ENCODE results near the gene ASCC2. TPM values are rescaled to one million over a fixed set of nuclear protein-coding genes. Genes with fewer than 3 reads are reported as not detected.
A peak's percentile ranks its signal among the peaks of the same experiment; 100 is the strongest.

Gene ASCC2
- total RNA-seq, 2 experiments from 2014 or later: 84.4 to 90.2 TPM

DNA sequence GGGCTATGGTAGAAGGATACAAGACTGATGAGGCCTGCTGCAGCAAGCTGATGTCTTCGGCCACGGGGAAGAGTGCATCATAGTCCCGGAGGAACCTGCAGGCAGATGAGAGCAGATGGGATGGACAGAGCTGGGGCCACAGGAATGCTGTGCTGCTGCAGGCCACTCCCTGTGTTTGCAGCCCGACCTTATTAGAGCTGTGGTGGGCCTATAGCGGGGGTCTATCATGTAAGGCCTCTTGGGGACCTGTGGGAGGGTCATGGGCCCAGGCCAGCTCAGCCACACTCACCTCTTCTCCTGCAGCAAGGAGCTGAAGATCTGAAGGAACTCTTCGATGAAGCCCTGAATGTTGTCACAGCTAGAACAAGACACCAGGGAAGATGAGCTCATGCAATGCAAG, 31.9 kb downstream of the ASCC2 start:
- no peak overlapping the region for H3K4me3 Mint-ChIP-seq
- ATAC-seq (no peak), DNase-seq (no peak)
- CTCF ChIA-PET: no interaction called here
- H3K9me3 Mint-ChIP-seq (ENCODE audit: low read depth): no peaks in the 10 kb centered on the region
- H3K36me3 Mint-ChIP-seq: peaks cover 28% of the 10 kb centered on the region
- no peaks in the 10 kb centered on the region for H3K27me3 Mint-ChIP-seq
- peaks cover 1% of the 10 kb centered on the region for H3K4me1 Mint-ChIP-seq
- no peak overlapping the region for H3K27ac Mint-ChIP-seq

DNA sequence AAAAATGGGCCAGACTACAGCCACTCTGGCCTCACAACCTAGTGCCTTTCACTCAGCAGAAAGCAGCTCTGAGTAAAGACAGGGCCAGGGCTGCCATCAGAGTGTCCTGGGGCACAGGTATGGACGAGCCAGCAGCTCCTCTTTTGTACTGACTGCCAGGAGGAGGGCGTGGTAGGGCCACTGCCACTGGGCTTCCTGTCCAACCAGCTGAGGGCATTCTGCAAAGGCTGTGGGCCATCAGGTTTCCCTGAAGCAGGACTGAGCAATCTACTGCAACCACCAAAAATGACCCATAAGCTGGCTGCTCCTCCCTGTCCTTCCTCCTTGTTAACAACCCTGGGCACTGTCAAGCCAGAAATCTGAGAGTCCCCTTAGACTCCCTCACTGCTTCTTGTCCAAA, 33.1 kb downstream of the ASCC2 start:
- CTCF ChIA-PET: no interaction called here
- Mint-ChIP-seq H3K4me1 (peaks cover 1% of the 10 kb centered on the region), H3K9me3 (ENCODE audit: low read depth) (no peaks in the 10 kb centered on the region), H3K27ac (no peak overlapping the region), H3K36me3 (peaks cover 32% of the 10 kb centered on the region), H3K27me3 (no peaks in the 10 kb centered on the region), H3K4me3 (no peak overlapping the region)
- ATAC-seq (no peak), DNase-seq (no peak)

DNA sequence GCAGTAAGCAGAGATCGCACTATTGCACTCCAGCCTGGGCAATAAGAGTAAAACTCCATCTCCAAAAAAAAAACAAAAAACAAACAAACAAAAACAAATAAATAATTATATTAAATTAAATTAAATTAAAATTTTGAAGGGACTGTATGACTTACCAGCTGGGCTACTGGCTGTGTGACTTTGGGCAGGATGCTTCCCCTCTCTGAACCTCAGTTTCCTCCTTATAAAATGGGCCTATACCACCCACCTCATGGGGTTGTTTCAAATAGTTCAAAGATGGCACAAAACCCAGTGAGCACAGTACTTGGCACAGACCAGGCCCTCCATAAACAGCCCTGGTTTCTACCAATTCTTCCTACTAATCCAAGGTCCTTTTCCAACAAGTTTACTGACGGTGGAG, 34.9 kb downstream of the ASCC2 start:
- Mint-ChIP-seq H3K27ac (no peak overlapping the region), H3K36me3 (peaks cover 35% of the 10 kb centered on the region), H3K9me3 (ENCODE audit: low read depth) (no peaks in the 10 kb centered on the region), H3K4me3 (no peak overlapping the region), H3K4me1 (peaks cover 15% of the 10 kb centered on the region), H3K27me3 (no peaks in the 10 kb centered on the region)
- DNase-seq (no peak), ATAC-seq (no peak)
- CTCF ChIA-PET: no interaction called here

DNA sequence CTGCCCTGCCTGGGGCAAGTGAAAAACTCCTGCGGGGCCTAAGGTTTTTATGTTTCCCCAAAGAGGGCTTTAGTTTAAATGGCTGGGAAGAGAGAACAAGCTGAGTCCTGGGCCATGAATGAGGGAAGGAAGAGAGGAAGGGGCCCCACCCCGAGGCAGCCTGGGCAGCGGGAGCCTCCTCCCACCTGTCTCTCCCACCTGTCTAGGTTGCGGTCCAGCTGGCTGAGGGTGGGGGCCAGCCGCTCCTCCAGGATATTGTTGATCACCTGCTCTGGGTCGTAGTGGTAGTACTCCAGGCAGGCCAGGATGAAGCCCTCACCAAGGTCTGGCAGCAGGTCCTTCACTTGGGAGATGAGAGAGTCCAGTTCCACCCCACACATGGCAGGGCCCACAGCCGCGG, 36.3 kb downstream of the ASCC2 start:
- Mint-ChIP-seq H3K9me3 (ENCODE audit: low read depth) (no peaks in the 10 kb centered on the region), H3K4me1 (peaks cover 24% of the 10 kb centered on the region), H3K4me3 (no peak overlapping the region), H3K27ac (no peak overlapping the region), H3K36me3 (peaks cover 34% of the 10 kb centered on the region), H3K27me3 (no peaks in the 10 kb centered on the region)
- no peak for ATAC-seq
- CTCF ChIA-PET: no interaction called here
- DNase-seq: no peak

DNA sequence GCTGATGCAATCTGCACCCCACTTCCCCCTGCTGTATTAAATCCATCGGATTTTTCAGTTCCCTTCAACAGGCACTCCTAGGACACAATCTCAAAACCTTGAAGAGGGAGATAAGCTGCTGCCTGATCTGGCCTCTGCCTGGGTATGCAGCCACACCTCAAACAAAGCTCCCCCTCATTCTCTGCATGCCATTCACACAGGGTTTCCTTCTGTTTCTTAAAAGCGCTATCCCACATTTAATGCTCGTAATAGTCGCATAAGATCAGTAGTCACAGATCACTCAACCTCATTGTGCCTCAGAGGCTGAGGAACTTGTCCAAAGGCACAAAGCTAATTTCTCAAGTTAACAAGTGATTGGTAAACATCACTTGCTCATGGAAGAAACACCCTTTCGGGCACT, 36.9 kb downstream of the ASCC2 start:
- DNase-seq (no peak), ATAC-seq (no peak)
- no peaks in the 10 kb centered on the region for H3K9me3 Mint-ChIP-seq (ENCODE audit: low read depth)
- H3K27ac Mint-ChIP-seq: no peak overlapping the region
- H3K4me3 Mint-ChIP-seq: no peak overlapping the region
- peaks cover 31% of the 10 kb centered on the region for H3K36me3 Mint-ChIP-seq
- CTCF ChIA-PET: no interaction called here
- H3K27me3 Mint-ChIP-seq: no peaks in the 10 kb centered on the region
- peaks cover 24% of the 10 kb centered on the region for H3K4me1 Mint-ChIP-seq

DNA sequence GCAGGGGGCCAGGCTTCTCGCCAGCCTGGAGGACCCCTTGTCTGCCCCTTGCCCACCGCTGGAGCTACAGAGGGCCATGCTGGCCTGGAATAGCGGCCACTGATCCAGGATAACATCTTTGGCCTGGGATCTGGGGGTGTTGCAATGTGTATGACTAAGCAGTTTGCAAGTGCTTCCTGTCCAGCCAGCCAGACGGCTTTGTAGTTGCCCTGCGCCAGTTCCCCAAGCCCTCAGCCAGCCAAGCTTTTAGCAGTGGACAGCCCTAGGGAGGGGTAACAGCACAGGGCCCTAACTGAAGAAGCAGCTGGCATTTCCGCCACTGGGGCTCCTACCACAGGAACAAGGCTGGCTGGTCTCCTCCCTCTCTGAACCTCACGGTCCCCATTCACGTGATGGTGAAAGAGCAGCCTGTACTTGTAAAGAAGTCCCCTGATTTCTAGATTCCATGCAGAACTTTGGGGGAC, 38.8 kb downstream of the ASCC2 start:
- H3K4me3 Mint-ChIP-seq: no peak overlapping the region
- no peaks in the 10 kb centered on the region for H3K27me3 Mint-ChIP-seq
- peaks cover 24% of the 10 kb centered on the region for H3K36me3 Mint-ChIP-seq
- peaks cover 24% of the 10 kb centered on the region for H3K4me1 Mint-ChIP-seq
- no peak overlapping the region for H3K27ac Mint-ChIP-seq
- CTCF ChIA-PET: no interaction called here
- DNase-seq: no peak
- no peak for ATAC-seq
- no peaks in the 10 kb centered on the region for H3K9me3 Mint-ChIP-seq (ENCODE audit: low read depth)

DNA sequence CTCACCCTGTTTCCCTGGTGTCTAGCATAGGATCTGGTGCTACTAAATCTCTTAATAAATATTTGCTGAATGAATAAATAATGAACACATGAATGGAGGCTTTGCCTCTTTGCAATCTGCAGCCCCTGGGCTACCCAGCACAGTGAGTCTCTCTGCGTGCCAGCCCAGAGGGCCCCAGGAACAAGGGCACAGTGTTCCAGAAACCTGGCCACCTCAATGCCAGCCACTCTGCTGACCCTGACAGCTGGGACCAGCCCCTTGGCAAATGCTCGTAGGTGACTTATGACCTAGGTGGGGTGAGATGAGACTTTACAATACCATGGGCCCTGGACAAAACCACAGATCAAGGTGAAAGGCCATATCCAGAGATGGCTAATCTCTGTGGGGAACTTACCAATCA, 39.3 kb downstream of the ASCC2 start:
- no peak for ATAC-seq
- no peak for DNase-seq
- Mint-ChIP-seq H3K27me3 (no peaks in the 10 kb centered on the region), H3K36me3 (peaks cover 24% of the 10 kb centered on the region), H3K4me3 (no peak overlapping the region), H3K9me3 (ENCODE audit: low read depth) (no peaks in the 10 kb centered on the region), H3K27ac (peak overlapping the region; percentile 2), H3K4me1 (peaks cover 24% of the 10 kb centered on the region)
- CTCF ChIA-PET: interaction anchor here (1.0 kb wide), 1 partner anchor 206 kb away, joined by 3 read pairs; no protein-coding TSS in a partner anchor

DNA sequence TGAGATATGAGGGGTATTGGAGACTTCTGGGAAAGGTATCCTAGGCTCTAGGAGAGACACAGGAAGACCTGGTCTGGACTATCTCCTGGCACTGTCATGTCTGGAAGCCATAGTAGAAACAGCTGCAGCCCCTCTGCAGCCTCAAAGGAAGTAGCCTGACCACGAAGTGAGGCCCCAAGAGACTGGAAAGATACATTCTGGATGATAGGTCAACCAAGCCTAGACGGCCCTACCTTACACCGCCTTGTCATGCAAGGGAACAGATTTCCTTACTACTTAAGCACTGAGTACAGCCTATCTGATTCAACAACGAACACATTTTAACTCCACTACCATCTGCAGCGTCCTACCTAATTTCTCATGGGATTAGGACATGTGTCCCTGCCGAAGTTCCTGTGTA, 39.8 kb downstream of the ASCC2 start:
- no peak for DNase-seq
- peak overlapping the region; percentile 31 for H3K27ac Mint-ChIP-seq
- peaks cover 21% of the 10 kb centered on the region for H3K36me3 Mint-ChIP-seq
- no peaks in the 10 kb centered on the region for H3K9me3 Mint-ChIP-seq (ENCODE audit: low read depth)
- H3K27me3 Mint-ChIP-seq: no peaks in the 10 kb centered on the region
- peaks cover 24% of the 10 kb centered on the region for H3K4me1 Mint-ChIP-seq
- ATAC-seq: no peak
- no peak overlapping the region for H3K4me3 Mint-ChIP-seq
- CTCF ChIA-PET: interaction anchor here (1.0 kb wide), 1 partner anchor 207 kb away, joined by 3 read pairs; no protein-coding TSS in a partner anchor

DNA sequence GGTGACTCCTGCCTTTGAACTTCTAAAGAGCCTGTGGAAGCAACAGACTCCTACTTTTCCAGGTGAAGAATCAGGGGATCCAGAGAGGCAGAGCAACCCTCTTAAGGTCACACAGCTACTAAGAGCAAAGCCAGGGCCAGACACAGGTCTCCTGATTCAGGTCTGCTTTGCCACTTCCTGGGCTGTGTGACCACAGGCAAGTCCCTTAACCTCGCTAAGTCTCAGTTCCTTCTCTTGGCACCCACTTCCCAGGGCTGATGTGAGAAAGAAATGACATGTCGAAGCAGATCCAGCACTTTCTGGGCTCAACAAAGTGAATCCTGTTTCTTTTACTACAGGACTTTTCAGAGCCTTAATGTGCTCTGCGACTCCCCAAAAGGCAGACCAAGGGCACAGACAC, 40.7 kb downstream of the ASCC2 start:
- peak; percentile 57 for ATAC-seq
- H3K27me3 Mint-ChIP-seq: no peaks in the 10 kb centered on the region
- peaks cover 23% of the 10 kb centered on the region for H3K36me3 Mint-ChIP-seq
- CTCF ChIA-PET: no interaction called here
- peak overlapping the region; percentile 33 for H3K27ac Mint-ChIP-seq
- peaks cover 24% of the 10 kb centered on the region for H3K4me1 Mint-ChIP-seq
- H3K9me3 Mint-ChIP-seq (ENCODE audit: low read depth): no peaks in the 10 kb centered on the region
- H3K4me3 Mint-ChIP-seq: no peak overlapping the region
- DNase-seq: peak; percentile 44

DNA sequence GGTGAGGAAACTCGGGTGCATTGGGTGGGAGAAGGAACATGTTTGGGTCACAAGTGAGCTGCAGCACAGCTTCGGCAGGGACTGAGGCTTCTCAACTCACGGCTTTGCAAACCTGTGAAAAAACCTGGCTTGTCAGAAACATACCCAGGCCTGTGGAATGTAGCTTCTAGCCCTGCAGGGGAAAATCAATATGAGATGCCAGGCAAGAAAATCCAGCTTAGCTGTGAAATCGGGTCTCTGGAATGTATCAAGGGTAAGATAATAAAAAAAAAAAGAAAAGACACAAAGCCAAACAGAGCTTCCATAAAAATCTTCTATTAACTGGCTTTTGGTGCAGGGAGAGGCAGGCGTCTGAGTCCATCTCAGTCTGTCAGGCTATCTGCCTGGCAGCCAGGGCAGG, 42.4 kb downstream of the ASCC2 start:
- Mint-ChIP-seq H3K9me3 (ENCODE audit: low read depth) (no peaks in the 10 kb centered on the region), H3K27me3 (no peaks in the 10 kb centered on the region), H3K4me3 (no peak overlapping the region), H3K4me1 (peaks cover 24% of the 10 kb centered on the region), H3K36me3 (peaks cover 21% of the 10 kb centered on the region), H3K27ac (no peak overlapping the region)
- CTCF ChIA-PET: interaction anchor here (0.9 kb wide), 1 partner anchor 207 kb away, joined by 3 read pairs; no protein-coding TSS in a partner anchor
- no peak for ATAC-seq
- DNase-seq: no peak

DNA sequence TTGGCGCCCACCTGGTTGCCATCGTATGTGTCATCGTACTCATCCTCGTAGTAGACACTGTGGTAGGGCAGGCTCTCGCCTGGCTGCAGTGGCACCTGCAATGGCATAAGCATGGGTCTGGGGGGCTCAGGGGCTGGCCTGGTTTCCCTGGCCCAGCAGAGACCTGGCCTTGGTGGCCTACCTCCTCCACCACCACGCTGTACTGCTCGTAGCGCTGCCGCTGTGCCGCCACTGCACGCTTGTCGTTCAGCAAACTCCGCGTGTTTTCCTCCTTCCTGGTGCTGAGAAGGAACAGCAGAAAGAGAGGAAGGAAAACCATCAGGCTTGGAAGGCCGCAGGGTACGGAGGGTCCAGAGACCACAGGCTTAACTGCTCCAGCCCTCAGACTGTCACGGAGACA, 44.7 kb downstream of the ASCC2 start:
- no peak overlapping the region for H3K4me3 Mint-ChIP-seq
- peaks cover 12% of the 10 kb centered on the region for H3K4me1 Mint-ChIP-seq
- peaks cover 19% of the 10 kb centered on the region for H3K36me3 Mint-ChIP-seq

DNA sequence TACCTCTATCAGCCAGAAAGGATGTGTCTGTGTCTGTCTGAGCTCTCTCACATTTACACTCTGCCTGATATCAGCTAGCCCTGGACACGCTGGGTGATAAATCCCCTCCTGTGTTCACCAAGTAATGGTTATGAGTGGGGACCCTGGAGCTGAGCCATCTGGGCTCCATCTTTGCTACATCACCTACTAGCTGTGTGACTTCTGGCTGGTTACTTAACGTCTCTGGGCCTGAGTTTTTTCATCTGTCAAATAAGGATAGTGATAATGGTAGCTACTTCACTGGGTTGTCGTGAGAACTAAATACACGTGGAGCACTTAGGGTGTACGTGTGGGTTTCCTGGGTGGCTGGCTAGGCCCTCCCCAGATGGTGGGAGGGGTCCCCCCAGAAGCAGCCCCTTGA, 48.0 kb downstream of the ASCC2 start:
- H3K36me3 Mint-ChIP-seq: peaks cover 11% of the 10 kb centered on the region

More for the DNA sequence above, 44.7 kb downstream of the ASCC2 start:
- DNase-seq (no peak), ATAC-seq (no peak)
- Mint-ChIP-seq H3K27me3 (no peaks in the 10 kb centered on the region), H3K27ac (no peak overlapping the region), H3K9me3 (ENCODE audit: low read depth) (no peaks in the 10 kb centered on the region)
- CTCF ChIA-PET: no interaction called here

DNA sequence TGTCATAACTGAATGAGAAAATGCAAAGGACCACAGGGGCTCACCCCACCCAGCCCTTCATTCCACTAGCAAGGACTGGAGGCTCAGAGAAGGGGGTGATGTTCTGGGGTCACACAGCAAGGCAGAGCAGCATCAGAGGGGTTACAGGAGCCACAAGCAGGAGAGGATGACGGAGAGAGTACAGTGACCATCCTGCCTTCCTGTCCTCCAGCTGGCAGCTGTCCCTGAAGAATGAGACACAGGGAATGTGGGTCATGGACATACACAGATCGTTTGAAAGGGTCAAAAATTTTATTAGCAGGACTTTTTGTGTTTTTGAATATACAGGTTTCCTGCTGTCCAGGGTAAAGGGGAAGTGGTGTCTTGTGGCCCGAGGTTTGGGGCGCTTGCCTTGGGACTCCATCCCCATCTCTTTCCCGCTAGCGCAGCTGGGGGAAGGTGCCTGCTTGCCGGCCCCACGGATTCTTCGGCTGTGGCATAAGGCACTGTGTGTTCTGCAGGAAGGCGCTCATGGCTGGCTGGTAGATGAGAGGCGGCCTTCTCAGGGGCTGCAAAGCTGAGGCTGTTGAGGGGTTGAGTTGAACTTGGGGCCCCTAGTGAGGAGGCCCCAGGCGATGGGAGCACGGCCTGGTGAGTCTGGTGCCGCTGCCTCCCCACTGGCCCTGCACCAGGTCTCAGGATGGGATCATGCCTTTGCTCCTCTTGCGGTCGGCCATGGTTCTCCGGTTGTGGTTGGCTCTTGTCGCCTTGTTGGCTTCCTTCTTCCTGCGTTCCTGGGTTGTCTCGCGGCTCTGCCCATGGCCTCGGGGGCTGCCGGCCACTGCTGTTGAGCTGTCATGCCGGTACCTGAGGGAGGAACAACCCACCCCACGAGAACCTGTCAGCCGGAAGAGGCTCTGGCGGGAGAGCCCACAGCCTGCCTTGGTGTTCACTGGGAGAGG, 49.5 kb downstream of the ASCC2 start:
- no peak overlapping the region for H3K27ac Mint-ChIP-seq
- H3K4me3 Mint-ChIP-seq: no peak overlapping the region
- H3K4me1 Mint-ChIP-seq: no peaks in the 10 kb centered on the region
- ATAC-seq (no peak), DNase-seq (no peak)
- CTCF ChIA-PET: interaction anchor here (1.0 kb wide), 1 partner anchor 217 kb away, joined by 3 read pairs; no protein-coding TSS in a partner anchor
- no peaks in the 10 kb centered on the region for H3K27me3 Mint-ChIP-seq
- H3K36me3 Mint-ChIP-seq: peaks cover 9% of the 10 kb centered on the region
- no peaks in the 10 kb centered on the region for H3K9me3 Mint-ChIP-seq (ENCODE audit: low read depth)

More for the DNA sequence above, 48.0 kb downstream of the ASCC2 start:
- H3K4me3 Mint-ChIP-seq: no peak overlapping the region
- no peaks in the 10 kb centered on the region for H3K27me3 Mint-ChIP-seq
- no peaks in the 10 kb centered on the region for H3K4me1 Mint-ChIP-seq
- CTCF ChIA-PET: interaction anchor here (0.9 kb wide), 1 partner anchor 100 kb away, joined by 3 read pairs; no protein-coding TSS in a partner anchor
- H3K27ac Mint-ChIP-seq: no peak overlapping the region
- ATAC-seq (no peak), DNase-seq (no peak)
- H3K9me3 Mint-ChIP-seq (ENCODE audit: low read depth): no peaks in the 10 kb centered on the region

DNA sequence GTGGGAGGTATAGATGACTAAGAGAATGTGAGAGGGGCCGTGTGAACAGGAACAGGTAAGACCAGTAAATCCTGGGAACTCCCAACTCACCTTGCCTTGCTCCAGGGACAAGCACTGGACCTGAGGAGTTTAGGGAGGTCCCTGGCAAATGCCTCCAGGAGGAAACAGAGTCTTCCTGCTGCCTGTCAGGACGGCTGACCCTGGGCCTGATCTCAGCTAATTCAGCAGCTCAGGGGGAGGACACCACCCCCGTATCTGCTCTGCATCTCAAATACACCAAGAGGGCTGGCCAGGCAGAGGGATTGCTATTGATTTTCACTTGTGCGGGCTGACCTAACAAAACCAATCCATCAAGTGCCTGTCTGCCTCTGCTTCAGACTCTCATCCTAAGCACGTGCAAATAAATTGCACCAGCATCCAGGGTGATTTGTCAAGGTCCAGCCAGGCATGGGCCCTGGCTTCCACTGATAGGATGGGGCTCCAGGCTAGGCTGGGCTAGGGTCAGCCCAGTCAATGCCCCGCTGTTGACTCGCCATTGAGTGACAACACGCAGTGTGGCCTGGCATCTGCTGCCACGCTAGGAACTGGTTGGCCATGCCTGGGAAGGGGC, 50.6 kb downstream of the ASCC2 start:
- H3K4me3 Mint-ChIP-seq: no peak overlapping the region
- ATAC-seq: no peak
- no peaks in the 10 kb centered on the region for H3K27me3 Mint-ChIP-seq
- H3K4me1 Mint-ChIP-seq: no peaks in the 10 kb centered on the region
- DNase-seq: no peak
- CTCF ChIA-PET: no interaction called here
- no peaks in the 10 kb centered on the region for H3K9me3 Mint-ChIP-seq (ENCODE audit: low read depth)
- peaks cover 7% of the 10 kb centered on the region for H3K36me3 Mint-ChIP-seq
- H3K27ac Mint-ChIP-seq: no peak overlapping the region

All from activated CD8-positive, alpha-beta memory T cell treated with anti-CD3 and anti-CD28 coated beads, Interleukin-2, amount 10 ng/mL, durations not matched to agents 7 days and 5 days (primary cell).